Spleen (tissue), 11 donors: Measurements from ENCODE around the gene ADGRL3. TPM values are rescaled to one million over a fixed set of nuclear protein-coding genes. Genes with fewer than 3 reads are reported as not detected.

Experiments used
- DNase-seq: peaks from one replicate; pipeline ENCODE4 v3.0.0-alpha.2; 2020
- H3K27ac ChIP-seq, 8 donors: fragments of 200-600 bp; sonication (generic) in 7 of 8; 1 replicate in 4 of 8; 2 replicates in 4 of 8; pipeline versions ENCODE4 v1.5.0 to v1.8.0; 2016 to 2021; ENCODE audit warnings: inconsistent platforms in 4 of 8, mild to moderate bottlenecking in 4 of 8, moderate library complexity in 1 of 8
- H3K27me3 ChIP-seq, 7 donors: fragments of 200-600 bp; sonication (generic) in 6 of 7; replicated peaks in 1 of 7; 1 replicate in 4 of 7; 2 replicates in 3 of 7; pipeline versions ENCODE4 v1.5.0 to v1.8.0; 2016 to 2021; ENCODE audit warnings: inconsistent platforms in 3 of 7, mild to moderate bottlenecking in 1 of 7
- H3K36me3 ChIP-seq, 6 donors: fragments of 200-600 bp; sonication (generic) in 5 of 6; 1 replicate in 4 of 6; 2 replicates in 2 of 6; pipeline versions ENCODE4 v1.5.0 to v1.8.0; 2016 to 2021; ENCODE audit warnings: inconsistent platforms in 2 of 6
- H3K4me1 ChIP-seq, 6 donors: fragments of 200-600 bp; sonication (generic) in 5 of 6; 1 replicate in 3 of 6; 2 replicates in 3 of 6; pipeline versions ENCODE4 v1.5.0 to v1.8.0; 2016 to 2021; ENCODE audit warnings: inconsistent platforms in 3 of 6
- H3K4me3 ChIP-seq, 8 donors: fragments of 200-600 bp; sonication (generic) in 7 of 8; 1 replicate in 4 of 8; 2 replicates in 4 of 8; pipeline versions ENCODE4 v1.5.0 to v1.8.0; 2016 to 2021; ENCODE audit warnings: inconsistent platforms in 4 of 8, mild to moderate bottlenecking in 4 of 8, moderate library complexity in 2 of 8
- H3K9me3 ChIP-seq, 8 donors: fragments of 200-600 bp; sonication (generic) in 7 of 8; 1 replicate in 4 of 8; 2 replicates in 4 of 8; pipeline versions ENCODE4 v1.5.0 to v1.8.0; 2016 to 2021; ENCODE audit warnings: inconsistent platforms in 4 of 8
- POLR2A ChIP-seq, 3 donors: fragments of 450-650 bp; IDR thresholded peaks; one replicate each; pipeline ENCODE4 v1.5.1; 2017; ENCODE audit warnings: antibody characterized with exemption in 3 of 3, mild to moderate bottlenecking in 1 of 3
- POLR2AphosphoS5 ChIP-seq, 3 donors: sonication (generic); formaldehyde crosslinking; IDR thresholded peaks; one replicate each; pipeline ENCODE4 v1.5.1; 2017; ENCODE audit warnings: antibody characterized with exemption in 3 of 3
- WGBS, 5 donors: extraction: QIAGEN DNeasy Blood & Tissue Kit in 3 of 5; methylation state at CpG; one replicate each; pipeline versions ENCODE4 v1.1.5 to v1.1.7; 2013 to 2018; 5-methylcytosine and 5-hydroxymethylcytosine counted together
- intact Hi-C: fragments of 100-400 bp; cut with DNase I; formaldehyde crosslinking; loops from one replicate; pipeline ENCODE4 v1.15.0; 2023; ENCODE audit warnings: low total_unique reads
- polyA plus RNA-seq, 3 donors: library from polyadenylated mRNA; stranded (reverse); fragments of 200-250 nt; gene quantifications; one replicate each; pipeline ENCODE4 v1.2.1, GENCODE V29; 2013
- total RNA-seq, 7 donors: library from RNA; depleted of rRNA in 3 of 7; stranded (reverse); fragments of >200 nt in 3 of 7; fragmentation: NEBNext Ultra II Directional in 4 of 7; extraction: Animal tissue kit (Norgen Biotek cat#: 25700) in 4 of 7; gene quantifications; one replicate each; pipeline versions ENCODE4 v1.1.0 to v1.2.1, GENCODE V29; 2016 to 2021
- TF ChIP-seq, protein P1 (sequence below), 11 experiments: fragments of 200-600 bp in 7 of 11; fragments of 450-650 bp in 4 of 11; sonication (generic) in 4 of 11; IDR thresholded peaks in 8 of 11; conservative IDR thresholded peaks in 3 of 11; 1 replicate in 7 of 11; 2 replicates in 4 of 11; pipeline versions ENCODE4 v1.4.0 to v1.8.0; 2016 to 2021; ENCODE audit warnings: antibody characterized with exemption in 11 of 11, inconsistent platforms in 4 of 11, mild to moderate bottlenecking in 1 of 11
- donor health status: healthy with polysubstance abuse.
- donor health status: DM: no; HTN: no; CAD: no; lungs with moderate emphysema.
- donor health status: DM: no; HTN: no; CAD: no.
- donor health status: Bipolar disorder and iron deficiency.
- donor health status: healthy.
- donor health status: DM: no; HTN: no; CAD: no.
- donor health status: DM: yes; HTN: yes; CAD: no.

The ADGRL3 gene
- total and polyA plus RNA-seq, 10 donors: 0.09 to 0.92 (median 0.46) TPM; not detected in 1

DNA sequence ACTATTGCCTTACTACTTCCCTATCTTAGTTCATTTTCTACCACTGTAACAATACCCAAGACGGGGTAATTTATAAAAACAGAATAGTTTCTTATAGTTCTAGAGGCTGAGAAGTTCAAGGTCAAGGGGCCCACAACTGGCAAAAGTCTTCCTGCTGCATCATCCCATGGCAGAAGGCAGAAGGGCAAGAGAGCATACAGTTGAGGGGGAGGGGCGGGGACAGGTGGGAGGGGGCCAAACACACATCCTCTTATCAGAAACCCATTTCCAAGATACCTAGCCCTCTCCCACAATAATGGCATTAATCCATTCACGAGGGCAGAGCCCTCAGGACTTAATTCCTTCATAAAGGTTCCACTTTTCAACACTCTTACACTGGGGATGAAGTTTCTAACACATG lies 690.2 kb downstream of the ADGRL3 start:
- Histone ChIP-seq H3K27me3 (no peaks in the 10 kb centered on the region), H3K9me3 (no peaks in the 10 kb centered on the region), H3K4me1 (no peaks in the 10 kb centered on the region), H3K27ac (no peak overlapping the region), H3K4me3 (no peak overlapping the region), H3K36me3 (no peaks in the 10 kb centered on the region)
- DNase-seq: no peak
- intact Hi-C loops: no loop called here
- TF ChIP-seq POLR2A (IDR thresholded peaks at IDR 0.05) (no peak), POLR2AphosphoS5 (IDR thresholded peaks at IDR 0.05) (no peak)
- TF ChIP-seq, protein P1, sequence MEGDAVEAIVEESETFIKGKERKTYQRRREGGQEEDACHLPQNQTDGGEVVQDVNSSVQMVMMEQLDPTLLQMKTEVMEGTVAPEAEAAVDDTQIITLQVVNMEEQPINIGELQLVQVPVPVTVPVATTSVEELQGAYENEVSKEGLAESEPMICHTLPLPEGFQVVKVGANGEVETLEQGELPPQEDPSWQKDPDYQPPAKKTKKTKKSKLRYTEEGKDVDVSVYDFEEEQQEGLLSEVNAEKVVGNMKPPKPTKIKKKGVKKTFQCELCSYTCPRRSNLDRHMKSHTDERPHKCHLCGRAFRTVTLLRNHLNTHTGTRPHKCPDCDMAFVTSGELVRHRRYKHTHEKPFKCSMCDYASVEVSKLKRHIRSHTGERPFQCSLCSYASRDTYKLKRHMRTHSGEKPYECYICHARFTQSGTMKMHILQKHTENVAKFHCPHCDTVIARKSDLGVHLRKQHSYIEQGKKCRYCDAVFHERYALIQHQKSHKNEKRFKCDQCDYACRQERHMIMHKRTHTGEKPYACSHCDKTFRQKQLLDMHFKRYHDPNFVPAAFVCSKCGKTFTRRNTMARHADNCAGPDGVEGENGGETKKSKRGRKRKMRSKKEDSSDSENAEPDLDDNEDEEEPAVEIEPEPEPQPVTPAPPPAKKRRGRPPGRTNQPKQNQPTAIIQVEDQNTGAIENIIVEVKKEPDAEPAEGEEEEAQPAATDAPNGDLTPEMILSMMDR (IDR thresholded peaks at IDR 0.05 in 8 of 11, conservative IDR thresholded peaks at IDR 0.05 in 3 of 11): no peak
- WGBS, 5 donors: 48 to 70% (median 65%) methylated on average over 3 of the region's 3 CpGs

DNA sequence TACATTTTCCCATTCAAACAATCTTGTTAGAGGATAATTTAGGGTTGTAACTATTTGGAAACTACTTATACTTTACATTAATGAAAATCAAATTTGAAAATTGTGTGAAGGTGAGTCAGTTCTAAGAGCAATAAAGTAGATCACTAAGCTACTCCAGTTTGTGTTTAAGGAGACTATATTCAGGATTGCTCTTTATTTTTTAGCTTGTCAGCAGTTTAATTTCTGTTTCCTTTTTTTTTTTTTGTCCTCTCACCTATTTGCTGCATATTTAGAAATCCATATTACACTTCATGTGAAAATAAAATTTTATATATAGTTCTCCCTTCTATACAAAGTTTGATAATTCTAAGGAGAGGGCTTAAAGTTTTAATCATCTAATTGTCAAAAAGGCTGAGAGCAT lies 691.8 kb downstream of the ADGRL3 start:
- DNase-seq: no peak
- Histone ChIP-seq H3K27me3 (no peaks in the 10 kb centered on the region), H3K9me3 (no peaks in the 10 kb centered on the region), H3K36me3 (no peaks in the 10 kb centered on the region), H3K27ac (no peak overlapping the region), H3K4me1 (no peaks in the 10 kb centered on the region), H3K4me3 (no peak overlapping the region)
- TF ChIP-seq POLR2AphosphoS5 (IDR thresholded peaks at IDR 0.05) (no peak), POLR2A (IDR thresholded peaks at IDR 0.05) (no peak)
- TF ChIP-seq, protein P1 (IDR thresholded peaks at IDR 0.05 in 8 of 11, conservative IDR thresholded peaks at IDR 0.05 in 3 of 11): no peak
- intact Hi-C loops: no loop called here

DNA sequence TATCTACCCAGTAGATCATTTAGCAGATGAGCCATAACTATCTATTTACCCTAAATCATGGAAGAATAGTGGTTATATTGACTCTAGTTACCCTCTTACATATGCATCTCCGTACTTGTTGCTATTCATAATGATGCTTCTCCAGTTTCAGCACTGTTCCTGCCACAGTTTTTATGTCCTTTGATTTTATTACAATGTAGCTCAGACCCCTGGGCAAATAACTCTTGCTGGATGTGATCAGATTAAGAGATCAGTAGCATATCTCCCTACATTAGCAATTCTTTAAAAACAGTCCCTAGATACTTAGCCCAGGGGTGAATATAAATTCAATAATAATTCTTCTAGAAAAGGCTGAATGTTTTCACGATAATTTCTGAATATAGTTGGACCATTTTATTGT lies 696.5 kb downstream of the ADGRL3 start:
- Histone ChIP-seq H3K4me1 (no peaks in the 10 kb centered on the region), H3K27me3 (no peaks in the 10 kb centered on the region), H3K4me3 (no peak overlapping the region), H3K36me3 (no peaks in the 10 kb centered on the region), H3K27ac (no peak overlapping the region), H3K9me3 (peaks cover 0 to 11% (median 0%) of the 10 kb centered on the region in 8 donors)
- TF ChIP-seq POLR2AphosphoS5 (IDR thresholded peaks at IDR 0.05) (no peak), POLR2A (IDR thresholded peaks at IDR 0.05) (no peak)
- TF ChIP-seq, protein P1 (IDR thresholded peaks at IDR 0.05 in 8 of 11, conservative IDR thresholded peaks at IDR 0.05 in 3 of 11): no peak
- WGBS, 5 donors: 71 to 86% (median 79%) methylated on average over 2 of the region's 2 CpGs
- intact Hi-C loops: no loop called here
- DNase-seq: no peak

DNA sequence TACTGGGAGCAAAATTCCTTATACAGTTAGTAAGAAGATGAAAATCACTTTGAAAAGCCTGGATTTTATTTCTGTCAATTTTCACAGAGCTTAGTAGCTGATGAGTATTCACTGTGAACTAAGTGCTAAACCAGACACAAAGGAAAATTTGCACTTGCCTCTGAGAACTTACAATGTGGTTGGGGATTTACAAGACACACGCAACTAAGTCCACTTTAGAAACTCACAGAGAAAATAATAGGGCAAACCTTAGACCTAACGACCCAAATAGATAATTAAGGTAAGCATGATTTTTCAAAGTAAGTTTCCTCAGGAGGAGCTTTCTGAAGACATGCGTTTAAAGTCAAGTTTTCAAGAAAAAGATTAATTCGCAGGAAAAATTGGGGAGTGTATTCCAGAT lies 708.9 kb downstream of the ADGRL3 start:
- intact Hi-C loops: no loop called here
- H3K27ac ChIP-seq: no peak overlapping the region
- H3K4me1 ChIP-seq: no peaks in the 10 kb centered on the region
- TF ChIP-seq POLR2A (IDR thresholded peaks at IDR 0.05) (no peak), POLR2AphosphoS5 (IDR thresholded peaks at IDR 0.05) (no peak)
- TF ChIP-seq, protein P1 (IDR thresholded peaks at IDR 0.05 in 8 of 11, conservative IDR thresholded peaks at IDR 0.05 in 3 of 11): no peak
- 88 to 92% (median 90%) methylated on average over 4 of the region's 4 CpGs for WGBS, 5 donors
- H3K27me3 ChIP-seq: no peaks in the 10 kb centered on the region
- no peak for DNase-seq
- no peaks in the 10 kb centered on the region for H3K36me3 ChIP-seq
- no peaks in the 10 kb centered on the region for H3K9me3 ChIP-seq
- H3K4me3 ChIP-seq: no peak overlapping the region
